Measurements from ENCODE around the gene S100A16. TPM values are rescaled to one million over a fixed set of nuclear protein-coding genes. Genes with fewer than 3 reads are reported as not detected.
"Not testable (repeated sequence)": the region's sequence is repeated elsewhere in the genome, so short reads cannot be mapped to it uniquely, and the experiment has no call there.

Gene S100A16
- polyA plus RNA-seq, 4 donors: 91.7 to 107 (median 101) TPM

DNA sequence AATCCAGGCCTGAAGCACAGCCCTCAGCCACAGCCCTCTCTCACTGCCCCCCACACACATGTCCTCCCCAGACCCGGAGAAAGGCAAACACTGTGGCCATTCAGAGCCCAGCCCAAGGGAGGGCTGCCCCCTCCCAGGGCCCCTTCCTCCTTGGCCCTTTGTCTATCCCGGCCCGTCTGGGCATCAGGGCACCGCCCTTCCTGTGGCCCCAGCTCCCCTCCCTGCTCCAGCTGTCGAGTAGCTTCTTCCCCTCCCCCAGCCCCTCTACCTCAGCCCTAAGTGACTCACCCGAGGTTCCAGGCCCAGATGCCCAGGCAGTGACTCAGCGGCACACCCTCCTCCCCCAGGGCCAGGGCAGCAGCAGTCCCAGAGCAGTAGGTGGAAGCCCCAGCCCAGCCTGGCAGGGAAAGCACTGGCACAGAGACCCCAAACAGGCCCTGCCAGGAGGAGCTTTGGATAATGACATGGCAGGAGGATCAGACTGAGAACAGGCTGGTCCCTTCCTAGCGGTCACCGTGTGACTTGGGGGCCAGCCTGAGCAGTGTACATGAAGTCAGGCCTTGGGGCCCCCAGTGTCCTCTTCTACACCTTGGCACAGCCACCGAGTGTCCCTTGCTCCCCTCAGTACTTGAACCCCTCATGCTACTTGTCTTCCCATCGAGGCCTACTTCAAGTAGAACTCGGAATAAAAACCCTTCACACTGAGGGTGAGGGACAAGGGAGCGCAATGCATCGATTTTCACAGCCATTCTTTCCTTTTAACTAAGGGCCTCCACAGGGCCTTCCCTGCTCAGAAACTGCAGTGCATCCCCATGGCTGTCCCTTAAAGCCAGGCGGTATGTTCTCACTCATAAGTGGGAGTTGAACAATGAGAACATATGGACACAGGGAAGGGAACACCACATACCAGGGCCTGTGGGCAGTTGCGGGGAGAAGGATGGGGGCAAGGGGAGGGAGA lies 46.2 kb downstream of the S100A16 start:
- DNase-seq (ENCODE audit: low read depth in 4 of 4, low spot score in 3 of 4): peak in 1 of 4 donors; percentile 72

DNA sequence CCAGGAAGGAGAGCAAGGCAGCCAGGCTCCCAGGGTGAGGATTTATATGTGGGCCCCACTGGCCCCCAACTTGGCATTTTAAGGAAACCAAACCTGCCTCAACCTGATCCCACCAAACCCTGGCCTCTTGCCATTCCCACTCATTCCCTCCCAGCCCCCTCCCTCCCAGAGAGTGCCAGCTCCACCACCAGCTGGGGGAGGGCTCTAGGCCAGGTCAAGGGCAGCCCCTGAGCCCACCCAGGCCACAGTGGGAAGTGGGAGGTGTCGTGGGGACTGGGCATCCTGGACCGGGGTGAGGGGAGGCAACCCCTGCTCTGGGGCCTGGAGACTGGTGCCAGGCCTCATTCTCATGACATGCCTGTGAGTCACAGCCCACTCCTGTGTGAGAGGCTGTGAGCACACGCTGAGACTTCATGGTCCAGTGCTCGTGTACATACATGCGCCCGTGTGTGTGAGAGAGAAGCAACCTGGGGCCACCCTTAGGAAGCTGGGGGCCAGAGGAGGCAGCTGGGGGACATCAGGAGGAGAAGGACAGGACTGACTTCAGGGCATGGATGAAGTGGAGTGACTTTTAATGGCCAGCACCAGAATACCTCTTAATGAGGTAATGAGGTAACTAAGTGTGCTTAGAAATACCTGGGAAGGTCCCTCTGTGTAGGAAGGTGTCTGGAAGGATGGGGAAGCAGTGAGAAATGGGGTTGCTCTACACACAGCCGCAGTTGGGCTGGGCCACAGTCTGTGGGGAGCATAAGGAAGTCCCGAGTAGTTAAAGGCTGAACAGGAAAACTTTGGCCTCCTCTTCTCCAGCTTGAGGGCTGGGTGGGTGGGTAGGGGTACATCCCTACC lies 47.2 kb downstream of the S100A16 start, which contains the start of gene S100A2:
S100A2 (minus strand) TSS at position 316 of the 846 bp plus-strand sequence. CDS start 1,967 bp downstream, outside the sequence.
- DNase-seq (ENCODE audit: low read depth in 4 of 4, low spot score in 3 of 4): no peak

DNA sequence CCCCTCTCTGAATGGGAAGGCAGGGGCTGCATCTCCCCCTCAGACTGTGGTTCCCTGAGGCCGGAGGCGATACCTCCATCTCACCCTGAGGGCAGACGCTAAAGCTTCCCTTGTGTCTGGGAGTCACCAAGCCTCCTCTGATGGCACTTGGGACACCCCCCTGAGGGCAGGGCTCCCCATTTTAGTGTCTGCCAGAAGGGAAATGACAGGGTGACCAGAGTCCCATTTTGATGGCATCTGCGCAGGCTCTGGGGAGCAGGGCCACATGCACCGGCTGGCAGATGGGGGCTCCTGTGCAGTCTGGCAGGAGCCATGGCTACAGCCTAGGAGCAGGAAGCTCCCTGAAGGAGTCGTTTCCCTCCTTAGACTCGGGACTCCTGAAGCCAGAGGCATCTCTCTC lies 48.9 kb downstream of the S100A16 start:
- DNase-seq (ENCODE audit: low read depth in 4 of 4, low spot score in 3 of 4): no peak

DNA sequence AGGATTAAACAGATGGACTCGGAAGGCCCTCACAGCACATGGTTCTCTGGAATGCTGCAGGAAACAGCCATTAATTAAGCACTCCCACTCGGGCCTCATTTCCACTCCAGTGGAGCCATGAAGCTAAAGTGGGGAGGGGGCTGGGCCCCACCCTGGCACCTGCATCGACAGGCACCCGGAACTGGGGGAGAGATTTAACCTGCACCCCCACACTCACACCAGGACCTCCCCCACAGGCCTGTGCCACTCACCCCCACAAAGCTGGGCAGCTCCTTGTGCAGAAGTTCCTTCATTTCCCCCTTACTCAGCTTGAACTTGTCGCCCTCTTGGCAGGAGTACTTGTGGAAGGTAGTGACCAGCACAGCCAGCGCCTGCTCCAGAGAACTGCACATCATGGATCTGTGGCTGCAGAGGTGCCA lies 49.4 kb downstream of the S100A16 start:
- DNase-seq (ENCODE audit: low read depth in 4 of 4, low spot score in 3 of 4): no peak

DNA sequence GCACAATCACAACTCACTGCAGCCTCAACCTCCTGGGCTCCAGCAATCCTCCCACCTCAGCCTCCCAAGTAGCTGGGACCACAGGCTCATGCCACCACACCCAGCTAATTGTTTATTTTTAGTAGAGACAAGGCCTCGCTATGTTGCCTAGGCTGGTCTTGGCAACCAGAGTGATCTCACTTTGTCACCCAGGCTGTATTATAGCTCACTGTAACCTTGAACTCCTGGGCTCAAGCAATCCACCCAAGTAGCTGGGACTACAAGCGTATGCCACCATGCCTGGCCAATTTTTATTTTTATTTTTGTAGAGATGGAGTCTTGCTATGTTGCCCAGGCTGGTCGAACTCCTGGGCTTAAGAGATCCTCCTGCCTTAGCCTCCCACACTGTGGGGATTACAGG lies 50.9 kb downstream of the S100A16 start:
- not testable (repeated sequence) for DNase-seq (ENCODE audit: low read depth in 4 of 4, low spot score in 3 of 4)

DNA sequence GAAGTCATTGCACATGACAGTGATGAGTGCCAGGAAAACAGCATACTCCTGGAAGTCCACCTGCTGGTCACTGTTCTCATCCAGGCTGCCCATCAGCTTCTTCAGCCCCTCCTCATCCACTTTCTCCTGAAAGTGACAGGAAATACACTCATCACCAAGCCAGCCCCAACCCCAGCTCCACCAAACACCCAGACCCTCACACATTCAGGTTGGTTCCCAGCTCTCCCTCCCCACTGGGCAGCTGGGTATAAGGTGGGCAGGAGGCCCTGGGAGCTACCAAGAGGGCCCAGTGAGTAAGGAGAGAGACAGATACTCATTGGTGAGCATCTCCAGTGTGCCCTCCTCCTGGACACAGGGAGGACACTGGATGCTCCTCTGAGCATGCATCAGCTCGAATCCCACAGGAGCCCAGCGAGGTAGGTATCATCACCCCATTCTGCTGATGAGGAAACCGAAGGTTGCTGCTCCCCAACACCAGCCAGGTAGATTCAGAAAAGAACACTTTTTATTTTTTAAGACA lies 51.4 kb downstream of the S100A16 start:
- no peak for DNase-seq (ENCODE audit: low read depth in 4 of 4, low spot score in 3 of 4)

DNA sequence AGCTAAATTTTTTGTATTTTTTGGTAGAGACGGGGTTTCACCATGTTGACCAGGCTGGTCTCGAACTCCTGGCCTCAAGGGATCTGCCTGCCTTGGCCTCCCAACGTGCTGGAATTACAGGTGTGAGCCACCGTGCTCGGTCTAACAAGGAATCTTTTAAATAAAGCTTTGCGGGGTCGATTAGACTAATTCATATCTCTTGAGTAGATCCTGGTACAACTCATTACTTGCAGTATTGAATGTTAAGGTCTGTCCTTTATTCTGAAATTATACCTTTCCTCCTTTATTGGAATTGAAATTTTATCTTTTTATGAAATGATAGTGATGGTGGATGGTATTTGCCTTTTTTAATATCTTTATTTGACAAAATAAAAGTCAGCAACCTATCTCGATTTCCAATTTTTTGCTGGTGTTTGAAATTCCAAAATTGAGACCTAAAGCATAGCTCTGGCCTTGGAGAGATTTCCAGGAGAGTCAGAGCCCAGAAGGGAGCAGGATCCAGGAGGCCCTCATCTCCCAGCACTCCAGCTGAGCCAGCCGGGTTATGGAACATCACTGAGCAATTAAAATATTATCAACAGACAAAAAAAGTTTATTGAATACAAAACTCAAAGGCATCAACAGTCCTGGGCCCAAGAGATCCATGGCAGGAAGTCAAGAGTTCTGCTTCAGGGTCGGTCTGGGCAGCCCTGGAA lies 52.0 kb downstream of the S100A16 start:
- DNase-seq (ENCODE audit: low read depth in 4 of 4, low spot score in 3 of 4): no peak

DNA sequence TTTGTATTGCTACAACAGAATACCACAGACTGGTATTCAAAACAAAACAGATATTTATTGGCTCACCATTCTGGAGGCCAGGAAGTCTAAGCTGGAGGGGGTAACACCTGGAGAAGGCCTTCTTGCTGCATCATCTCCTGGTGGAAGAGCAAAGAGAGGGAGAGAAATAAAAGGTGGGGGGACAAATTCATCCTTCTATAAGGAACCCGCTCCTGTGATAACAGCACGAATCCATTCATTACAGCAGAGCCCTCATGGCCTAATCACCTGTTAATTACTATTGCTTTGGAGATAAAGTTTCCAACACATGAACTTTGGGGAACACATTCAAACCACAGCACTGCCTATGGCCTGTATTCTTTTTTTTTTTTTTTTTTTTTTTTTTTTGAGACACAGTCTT lies 52.7 kb downstream of the S100A16 start:
- DNase-seq (ENCODE audit: low read depth in 4 of 4, low spot score in 3 of 4): no peak

DNA sequence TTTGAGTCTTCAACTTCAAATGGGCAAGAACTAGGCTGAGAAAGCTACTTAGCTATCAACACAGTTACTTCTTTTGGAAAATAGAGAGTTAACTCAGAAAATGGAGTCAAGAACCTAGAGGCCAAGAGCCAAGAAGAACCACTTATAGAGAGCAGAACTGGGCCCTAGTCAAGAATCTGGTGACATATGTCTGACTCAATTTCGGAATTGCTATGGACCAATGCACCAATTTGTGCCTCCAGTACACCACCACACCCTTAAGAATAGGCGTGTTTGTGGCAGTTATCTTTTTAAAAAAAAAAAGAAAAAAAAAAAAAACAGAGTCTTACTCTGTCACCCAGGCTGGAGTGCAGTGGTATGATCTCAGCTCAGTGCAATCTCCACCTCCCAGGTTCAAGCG lies 55.1 kb downstream of the S100A16 start:
- DNase-seq (ENCODE audit: low read depth in 4 of 4, low spot score in 3 of 4): no peak

Other genes starting within 250 kb of the S100A16 start
- gene S100A12, start 237.5 kb downstream of the S100A16 start, polyA plus RNA-seq (ENCODE audit: insufficient read length in 4 of 4): 1 to 10 TPM in 3 of 4 donors, not detected in 1; 1.4 to 3.0 (median 1.7) TPM
- gene S100A8, start 222.1 kb downstream of the S100A16 start, polyA plus RNA-seq (ENCODE audit: insufficient read length in 4 of 4): 10 to 100 TPM in 3 of 4 donors, 1 to 10 TPM in 1; 5.5 to 22.6 (median 16.0) TPM
- gene S100A7A, start 196.6 kb downstream of the S100A16 start, polyA plus RNA-seq (ENCODE audit: insufficient read length in 4 of 4): not detected
- under 1 TPM in 1 of 4 donors, not detected in 3; 0.47 TPM for gene S100A7, start 152.5 kb downstream of the S100A16 start, polyA plus RNA-seq (ENCODE audit: insufficient read length in 4 of 4)
- gene S100A6, start 77.1 kb downstream of the S100A16 start, polyA plus RNA-seq (ENCODE audit: insufficient read length in 4 of 4): 100 to 1,000 TPM; 185 to 449 (median 318) TPM
- 1 to 10 TPM in 1 of 4 donors, under 1 TPM in 3; 0.49 to 1.0 (median 0.82) TPM for gene S100A5, start 72.2 kb downstream of the S100A16 start, polyA plus RNA-seq (ENCODE audit: insufficient read length in 4 of 4)
- gene S100A4, start 67.3 kb downstream of the S100A16 start, polyA plus RNA-seq (ENCODE audit: insufficient read length in 4 of 4): 100 to 1,000 TPM in 1 of 4 donors, 10 to 100 TPM in 3; 36.5 to 106 (median 59.5) TPM
- gene S100A3, start 63.9 kb downstream of the S100A16 start, polyA plus RNA-seq (ENCODE audit: insufficient read length in 4 of 4): under 1 TPM; 0.18 to 0.39 (median 0.22) TPM
- 10 to 100 TPM in 1 of 4 donors, 1 to 10 TPM in 3; 1.4 to 11.8 (median 7.7) TPM for gene S100A2, start 47.3 kb downstream of the S100A16 start, polyA plus RNA-seq (ENCODE audit: insufficient read length in 4 of 4)
- gene S100A14, start 3.2 kb upstream of the S100A16 start, polyA plus RNA-seq (ENCODE audit: insufficient read length in 4 of 4): 10 to 100 TPM in 3 of 4 donors, under 1 TPM in 1; 0.96 to 29.2 (median 18.9) TPM
- gene S100A13, start 14.4 kb upstream of the S100A16 start, polyA plus RNA-seq (ENCODE audit: insufficient read length in 4 of 4): 100 to 1,000 TPM; 121 to 152 (median 151) TPM
- 10 to 100 TPM in 3 of 4 donors, 1 to 10 TPM in 1; 1.5 to 23.5 (median 18.9) TPM for gene S100A1, start 15.3 kb upstream of the S100A16 start, polyA plus RNA-seq (ENCODE audit: insufficient read length in 4 of 4)
- gene CHTOP, start 20.9 kb upstream of the S100A16 start, polyA plus RNA-seq (ENCODE audit: insufficient read length in 4 of 4): 100 to 1,000 TPM in 3 of 4 donors, 10 to 100 TPM in 1; 99.3 to 149 (median 123) TPM
- gene SNAPIN, start 45.6 kb upstream of the S100A16 start, polyA plus RNA-seq (ENCODE audit: insufficient read length in 4 of 4): 10 to 100 TPM; 45.9 to 59.5 (median 52.3) TPM
- gene ILF2, start 57.9 kb upstream of the S100A16 start, polyA plus RNA-seq (ENCODE audit: insufficient read length in 4 of 4): 100 to 1,000 TPM; 243 to 320 (median 286) TPM
- 10 to 100 TPM; 36.2 to 74.9 (median 63.8) TPM for gene NPR1, start 65.6 kb upstream of the S100A16 start, polyA plus RNA-seq (ENCODE audit: insufficient read length in 4 of 4)
- 100 to 1,000 TPM in 2 of 4 donors, 10 to 100 TPM in 2; 71.4 to 144 (median 105) TPM for gene INTS3, start 114.9 kb upstream of the S100A16 start, polyA plus RNA-seq (ENCODE audit: insufficient read length in 4 of 4)
- 10 to 100 TPM; 31.8 to 50.5 (median 41.7) TPM for gene SLC27A3, start 162.3 kb upstream of the S100A16 start, polyA plus RNA-seq (ENCODE audit: insufficient read length in 4 of 4)

Measured in left renal pelvis (tissue), 4 donors.